Central memory CD8-positive, alpha-beta T cell (primary cell): ENCODE data around the gene GAS2L1.
"Not testable (repeated sequence)": the region's sequence is repeated elsewhere in the genome, so short reads cannot be mapped to it uniquely, and the experiment has no call there.

Source experiments
- ATAC-seq: fragments of 150-1000 bp; cut with Tn5 transposase; replicated peaks from 2 replicates; pipeline ENCODE4 v1.10.0; 2022; ENCODE audit warnings: mild to moderate bottlenecking, moderate FRiP score, moderate number of reproducible peaks; ENCODE audit not compliant: poor library complexity, severe bottlenecking; ENCODE audit errors: extremely low read depth
- DNase-seq, 2 donors: peaks; one replicate each; pipeline ENCODE4 v3.0.0; 2021; ENCODE audit warnings: low spot score in 2 of 2
- H3K27ac Mint-ChIP-seq: one replicate; pipeline ENCODE4 v1.8.0; 2022; ENCODE audit warnings: low read depth, mild to moderate bottlenecking, moderate library complexity, mixed read lengths
- H3K27me3 Mint-ChIP-seq: one replicate; pipeline ENCODE4 v1.8.0; 2022; ENCODE audit warnings: mixed read lengths
- H3K36me3 Mint-ChIP-seq: one replicate; pipeline ENCODE4 v1.8.0; 2022; ENCODE audit warnings: mild to moderate bottlenecking, moderate library complexity, mixed read lengths; ENCODE audit not compliant: insufficient read depth
- H3K4me1 Mint-ChIP-seq: one replicate; pipeline ENCODE4 v1.8.0; 2022; ENCODE audit warnings: mixed read lengths
- H3K4me3 Mint-ChIP-seq: one replicate; pipeline ENCODE4 v1.8.0; 2022; ENCODE audit warnings: mild to moderate bottlenecking, moderate library complexity, mixed read lengths
- H3K9me3 Mint-ChIP-seq: one replicate; pipeline ENCODE4 v1.8.0; 2022; ENCODE audit warnings: mixed read lengths

Gene GAS2L1

GRCh38 chr22:29337631-29338284, 31.3 kb downstream of the GAS2L1 start:
- Mint-ChIP-seq H3K27ac (no peak overlapping the region), H3K36me3 (peaks cover 36% of the 10 kb centered on the region), H3K4me3 (no peak overlapping the region), H3K4me1 (no peaks in the 10 kb centered on the region), H3K27me3 (no peaks in the 10 kb centered on the region), H3K9me3 (no peaks in the 10 kb centered on the region)
- ATAC-seq, result no peak
- no peak for DNase-seq

- H3K27me3 Mint-ChIP-seq, result no peaks in the 10 kb centered on the region
- no peaks in the 10 kb centered on the region for H3K9me3 Mint-ChIP-seq
- ATAC-seq (no peak), DNase-seq (no peak)
- H3K4me3 Mint-ChIP-seq, result no peak overlapping the region
- no peak overlapping the region for H3K27ac Mint-ChIP-seq
- H3K4me1 Mint-ChIP-seq, result no peaks in the 10 kb centered on the region
- peaks cover 35% of the 10 kb centered on the region for H3K36me3 Mint-ChIP-seq
These were observed 31.9 kb downstream of the GAS2L1 start for GRCh38 chr22:29338398-29338797.

GRCh38 chr22:29339381-29340235, 33.2 kb downstream of the GAS2L1 start:
- DNase-seq, result no peak
- Mint-ChIP-seq H3K36me3 (peaks cover 40% of the 10 kb centered on the region), H3K4me1 (no peaks in the 10 kb centered on the region), H3K9me3 (no peaks in the 10 kb centered on the region), H3K27ac (no peak overlapping the region), H3K4me3 (no peak overlapping the region), H3K27me3 (no peaks in the 10 kb centered on the region)
- ATAC-seq, result no peak

GRCh38 chr22:29340566-29340965, 34.1 kb downstream of the GAS2L1 start:
- no peak for ATAC-seq
- Mint-ChIP-seq H3K27ac (no peak overlapping the region), H3K9me3 (no peaks in the 10 kb centered on the region)

GRCh38 chr22:29341056-29341848, 34.8 kb downstream of the GAS2L1 start:
- no peaks in the 10 kb centered on the region for H3K27me3 Mint-ChIP-seq
- H3K9me3 Mint-ChIP-seq, result no peaks in the 10 kb centered on the region
- ATAC-seq, result no peak
- H3K4me1 Mint-ChIP-seq, result no peaks in the 10 kb centered on the region
- no peak overlapping the region for H3K27ac Mint-ChIP-seq
- no peak for DNase-seq
- no peak overlapping the region for H3K4me3 Mint-ChIP-seq
- H3K36me3 Mint-ChIP-seq, result peaks cover 49% of the 10 kb centered on the region

More at GRCh38 chr22:29340566-29340965, 34.1 kb downstream of the GAS2L1 start:
- H3K4me1 Mint-ChIP-seq, result no peaks in the 10 kb centered on the region
- DNase-seq, result no peak
- H3K27me3 Mint-ChIP-seq, result no peaks in the 10 kb centered on the region
- H3K4me3 Mint-ChIP-seq, result no peak overlapping the region
- peaks cover 45% of the 10 kb centered on the region for H3K36me3 Mint-ChIP-seq

- peaks cover 49% of the 10 kb centered on the region for H3K36me3 Mint-ChIP-seq
- H3K4me3 Mint-ChIP-seq, result no peak overlapping the region
- DNase-seq, result no peak
- ATAC-seq, result no peak
- H3K27me3 Mint-ChIP-seq, result no peaks in the 10 kb centered on the region
- no peak overlapping the region for H3K27ac Mint-ChIP-seq
- H3K4me1 Mint-ChIP-seq, result no peaks in the 10 kb centered on the region
- no peaks in the 10 kb centered on the region for H3K9me3 Mint-ChIP-seq
These were observed 35.3 kb downstream of the GAS2L1 start for GRCh38 chr22:29341849-29342127.

GRCh38 chr22:29342177-29342576, 35.7 kb downstream of the GAS2L1 start:
- H3K27me3 Mint-ChIP-seq, result no peaks in the 10 kb centered on the region
- no peak overlapping the region for H3K27ac Mint-ChIP-seq
- no peaks in the 10 kb centered on the region for H3K9me3 Mint-ChIP-seq
- DNase-seq, result no peak
- peaks cover 48% of the 10 kb centered on the region for H3K36me3 Mint-ChIP-seq
- H3K4me3 Mint-ChIP-seq, result no peak overlapping the region
- no peak for ATAC-seq
- no peaks in the 10 kb centered on the region for H3K4me1 Mint-ChIP-seq

- ATAC-seq (no peak), DNase-seq (no peak)
- Mint-ChIP-seq H3K4me3 (no peak overlapping the region), H3K27me3 (no peaks in the 10 kb centered on the region), H3K36me3 (peaks cover 49% of the 10 kb centered on the region), H3K27ac (no peak overlapping the region), H3K9me3 (no peaks in the 10 kb centered on the region), H3K4me1 (no peaks in the 10 kb centered on the region)
These were observed 36.3 kb downstream of the GAS2L1 start for GRCh38 chr22:29342577-29343312.

GRCh38 chr22:29343313-29343805, 36.9 kb downstream of the GAS2L1 start:
- H3K9me3 Mint-ChIP-seq, result no peaks in the 10 kb centered on the region
- DNase-seq (no peak), ATAC-seq (no peak)
- peaks cover 49% of the 10 kb centered on the region for H3K36me3 Mint-ChIP-seq
- no peak overlapping the region for H3K4me3 Mint-ChIP-seq
- H3K27ac Mint-ChIP-seq, result no peak overlapping the region
- H3K4me1 Mint-ChIP-seq, result no peaks in the 10 kb centered on the region
- no peaks in the 10 kb centered on the region for H3K27me3 Mint-ChIP-seq

- Mint-ChIP-seq H3K27ac (no peak overlapping the region), H3K4me3 (no peak overlapping the region), H3K36me3 (peaks cover 44% of the 10 kb centered on the region), H3K9me3 (no peaks in the 10 kb centered on the region), H3K27me3 (no peaks in the 10 kb centered on the region), H3K4me1 (no peaks in the 10 kb centered on the region)
- no peak for ATAC-seq
- DNase-seq, result no peak
These were observed 37.7 kb downstream of the GAS2L1 start for GRCh38 chr22:29344137-29344536.

- not testable (repeated sequence) for H3K9me3 Mint-ChIP-seq, H3K4me1 Mint-ChIP-seq, H3K27ac Mint-ChIP-seq, ATAC-seq, H3K27me3 Mint-ChIP-seq, H3K4me3 Mint-ChIP-seq, DNase-seq
- H3K36me3 Mint-ChIP-seq, result peaks cover 38% of the 10 kb centered on the region
These were observed 38.4 kb downstream of the GAS2L1 start for GRCh38 chr22:29344889-29345288.

- DNase-seq (no peak), ATAC-seq (no peak)
- Mint-ChIP-seq H3K4me1 (no peaks in the 10 kb centered on the region), H3K9me3 (no peaks in the 10 kb centered on the region), H3K4me3 (no peak overlapping the region), H3K27me3 (no peaks in the 10 kb centered on the region), H3K36me3 (peaks cover 42% of the 10 kb centered on the region), H3K27ac (no peak overlapping the region)
These were observed 39.5 kb downstream of the GAS2L1 start for GRCh38 chr22:29345932-29346331.
